Epithelial cell of esophagus (primary cell): Measurements from ENCODE around the gene TRAPPC2B.

Experiments
- DNase-seq: peaks from one replicate; pipeline ENCODE4 v3.0.0; 2010; ENCODE audit warnings: low read depth
- H3K4me3 ChIP-seq: 2 replicates; pipeline ENCODE4 v1.5.1; 2011; ENCODE audit warnings: mild to moderate bottlenecking, low read length, control low read depth
- CTCF ChIP-seq: IDR thresholded peaks from 2 replicates; pipeline ENCODE4 v1.5.1; 2011; ENCODE audit warnings: low read depth, mild to moderate bottlenecking, low read length, control low read depth, inconsistent platforms; ENCODE audit not compliant: insufficient read depth; ENCODE audit errors: missing control alignments

TRAPPC2B gene

GRCh38 chr19:57350877-57351805, 12.2 kb upstream of the TRAPPC2B start, which contains the start of gene ZNF304:
ZNF304 (plus strand) TSS chr19:57351271; CDS start chr19:57351665, 394 bp downstream.
- TF ChIP-seq CTCF: no peak
- peak; percentile 98 for DNase-seq
- H3K4me3 ChIP-seq: peak within 1 kb of the TSS; percentile 99

GRCh38 chr19:57351867-57352266, 11.5 kb upstream of the TRAPPC2B start:
- DNase-seq: peak; percentile 55
- peak overlapping the region; percentile 99 for H3K4me3 ChIP-seq
- TF ChIP-seq CTCF: peak; percentile 25

GRCh38 chr19:57355916-57356315, 7.4 kb upstream of the TRAPPC2B start:
- no peak for DNase-seq
- H3K4me3 ChIP-seq: no peak overlapping the region
- no peak for TF ChIP-seq CTCF

GRCh38 chr19:57357406-57357805, 5.9 kb upstream of the TRAPPC2B start:
- no peak for TF ChIP-seq CTCF
- no peak for DNase-seq
- no peak overlapping the region for H3K4me3 ChIP-seq

GRCh38 chr19:57359300-57359699, 4.1 kb upstream of the TRAPPC2B start:
- DNase-seq: no peak
- no peak overlapping the region for H3K4me3 ChIP-seq
- TF ChIP-seq CTCF: no peak

- no peak for DNase-seq
- TF ChIP-seq CTCF: no peak
- peak overlapping the region; percentile 78 for H3K4me3 ChIP-seq
These were observed 932 bp upstream of the TRAPPC2B start for GRCh38 chr19:57362419-57362818.
